ENCODE results near the gene MREG.

The MREG gene

GRCh38 chr2:216052420-216052819 is 39.1 kb upstream of the MREG start:
- Histone ChIP-seq H3K9me3 (no peaks in the 10 kb centered on the region), H3K36me3 (no peaks in the 10 kb centered on the region; the same call in 1 of the 2 replicates), H3K27me3 (no peaks in the 10 kb centered on the region), H3K4me3 (ENCODE audit: low read depth, low read length) (no peak overlapping the region), H3K4me1 (no peaks in the 10 kb centered on the region)
- no peak for TF ChIP-seq CTCF (IDR thresholded peaks at IDR 0.05; ENCODE audit: low read depth, low read length)
- DNase-seq, result no peak

GRCh38 chr2:216051350-216051749 is 38.0 kb upstream of the MREG start:
- TF ChIP-seq CTCF (IDR thresholded peaks at IDR 0.05; ENCODE audit: low read depth, low read length), result no peak
- no peaks in the 10 kb centered on the region for H3K9me3 ChIP-seq
- no peaks in the 10 kb centered on the region; the same call in 1 of the 2 replicates for H3K36me3 ChIP-seq
- no peak overlapping the region for H3K4me3 ChIP-seq (ENCODE audit: low read depth, low read length)
- no peak for DNase-seq
- no peaks in the 10 kb centered on the region for H3K27me3 ChIP-seq
- H3K4me1 ChIP-seq, result no peaks in the 10 kb centered on the region

GRCh38 chr2:216049452-216049851 is 36.1 kb upstream of the MREG start:
- no peaks in the 10 kb centered on the region for H3K9me3 ChIP-seq
- H3K36me3 ChIP-seq, result peaks cover 8% of the 10 kb centered on the region; the same call in 1 of the 2 replicates
- no peak overlapping the region for H3K4me3 ChIP-seq (ENCODE audit: low read depth, low read length)
- H3K4me1 ChIP-seq, result no peaks in the 10 kb centered on the region
- DNase-seq, result no peak
- no peak for TF ChIP-seq CTCF (IDR thresholded peaks at IDR 0.05; ENCODE audit: low read depth, low read length)
- no peaks in the 10 kb centered on the region for H3K27me3 ChIP-seq

GRCh38 chr2:216047397-216047796 is 34.0 kb upstream of the MREG start:
- TF ChIP-seq CTCF (IDR thresholded peaks at IDR 0.05; ENCODE audit: low read depth, low read length), result no peak
- no peak overlapping the region for H3K4me3 ChIP-seq (ENCODE audit: low read depth, low read length)
- H3K36me3 ChIP-seq, result peaks cover 8% of the 10 kb centered on the region; the same call in 1 of the 2 replicates
- DNase-seq, result no peak
- no peaks in the 10 kb centered on the region for H3K27me3 ChIP-seq
- H3K4me1 ChIP-seq, result no peaks in the 10 kb centered on the region
- H3K9me3 ChIP-seq, result no peaks in the 10 kb centered on the region

- H3K27me3 ChIP-seq, result no peaks in the 10 kb centered on the region
- H3K4me3 ChIP-seq (ENCODE audit: low read depth, low read length), result no peak overlapping the region
- no peak for DNase-seq
- 0 out of 2 replicates have a peak, but pooled peaks cover 8% of the 10 kb centered on the region for H3K36me3 ChIP-seq
- TF ChIP-seq CTCF (IDR thresholded peaks at IDR 0.05; ENCODE audit: low read depth, low read length), result no peak
- H3K9me3 ChIP-seq, result no peaks in the 10 kb centered on the region
- no peaks in the 10 kb centered on the region for H3K4me1 ChIP-seq
These were observed 31.6 kb upstream of the MREG start for GRCh38 chr2:216044883-216045486.

GRCh38 chr2:216043949-216044348 is 30.6 kb upstream of the MREG start:
- DNase-seq, result no peak
- Histone ChIP-seq H3K4me1 (no peaks in the 10 kb centered on the region), H3K27me3 (no peaks in the 10 kb centered on the region), H3K9me3 (no peaks in the 10 kb centered on the region), H3K36me3 (0 out of 2 replicates have a peak, but pooled peaks cover 8% of the 10 kb centered on the region), H3K4me3 (ENCODE audit: low read depth, low read length) (no peak overlapping the region)
- no peak for TF ChIP-seq CTCF (IDR thresholded peaks at IDR 0.05; ENCODE audit: low read depth, low read length)

All from BE2C (cell line).